ENCODE data around the gene PPP2R5C. TPM values are rescaled to one million over a fixed set of nuclear protein-coding genes. Genes with fewer than 3 reads are reported as not detected.

Gene PPP2R5C
- total and polyA plus RNA-seq, 9 of the 15 experiments (the other 6 are each of a cell fraction or from before 2014, with no cell fraction given) = 284 to 617 (median 395) TPM

DNA sequence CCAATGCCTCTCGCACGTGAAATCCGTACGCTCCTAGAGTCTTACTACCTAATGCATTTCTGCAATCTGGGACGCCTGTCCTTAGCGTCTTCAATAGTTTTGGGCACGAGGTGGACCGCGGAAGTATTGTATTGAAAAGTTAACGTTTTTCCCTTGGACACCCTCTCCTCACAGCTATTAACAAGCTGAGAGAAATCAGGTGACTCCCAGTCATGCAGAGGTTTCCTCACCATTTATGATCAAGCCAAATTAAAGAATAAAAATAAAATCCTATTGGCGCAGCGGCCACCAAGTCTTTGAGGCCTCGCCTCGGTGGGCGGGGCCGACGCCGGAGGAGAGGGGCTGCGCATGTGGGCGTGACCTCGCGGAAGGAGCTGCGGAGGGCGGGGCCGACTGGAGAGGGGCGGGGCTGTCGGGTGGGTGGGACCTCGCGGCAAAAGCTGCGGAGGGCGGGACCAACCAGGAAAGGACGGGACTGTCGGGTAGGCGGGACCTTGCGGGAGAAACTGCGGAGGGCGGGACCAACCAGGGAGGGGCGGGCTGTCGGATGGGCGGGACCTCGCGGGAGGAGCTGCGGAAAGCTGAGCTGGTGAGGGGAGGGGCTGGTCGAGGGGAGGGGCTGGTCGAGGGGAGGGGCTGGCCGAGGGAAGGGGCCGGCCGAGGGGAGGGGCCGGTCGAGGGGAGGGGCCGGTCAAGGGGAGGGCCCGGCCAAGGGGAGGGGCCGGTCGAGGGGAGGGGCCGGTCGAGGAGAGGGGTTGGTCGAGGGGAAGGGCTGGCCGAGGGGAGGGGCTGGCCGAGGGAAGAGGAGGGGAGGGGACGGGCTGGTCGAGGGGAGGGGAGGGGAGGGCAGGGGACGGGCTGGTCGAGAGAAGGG, 1.1 kb upstream of the PPP2R5C start (continued):
- TF ChIP-seq, protein P1, sequence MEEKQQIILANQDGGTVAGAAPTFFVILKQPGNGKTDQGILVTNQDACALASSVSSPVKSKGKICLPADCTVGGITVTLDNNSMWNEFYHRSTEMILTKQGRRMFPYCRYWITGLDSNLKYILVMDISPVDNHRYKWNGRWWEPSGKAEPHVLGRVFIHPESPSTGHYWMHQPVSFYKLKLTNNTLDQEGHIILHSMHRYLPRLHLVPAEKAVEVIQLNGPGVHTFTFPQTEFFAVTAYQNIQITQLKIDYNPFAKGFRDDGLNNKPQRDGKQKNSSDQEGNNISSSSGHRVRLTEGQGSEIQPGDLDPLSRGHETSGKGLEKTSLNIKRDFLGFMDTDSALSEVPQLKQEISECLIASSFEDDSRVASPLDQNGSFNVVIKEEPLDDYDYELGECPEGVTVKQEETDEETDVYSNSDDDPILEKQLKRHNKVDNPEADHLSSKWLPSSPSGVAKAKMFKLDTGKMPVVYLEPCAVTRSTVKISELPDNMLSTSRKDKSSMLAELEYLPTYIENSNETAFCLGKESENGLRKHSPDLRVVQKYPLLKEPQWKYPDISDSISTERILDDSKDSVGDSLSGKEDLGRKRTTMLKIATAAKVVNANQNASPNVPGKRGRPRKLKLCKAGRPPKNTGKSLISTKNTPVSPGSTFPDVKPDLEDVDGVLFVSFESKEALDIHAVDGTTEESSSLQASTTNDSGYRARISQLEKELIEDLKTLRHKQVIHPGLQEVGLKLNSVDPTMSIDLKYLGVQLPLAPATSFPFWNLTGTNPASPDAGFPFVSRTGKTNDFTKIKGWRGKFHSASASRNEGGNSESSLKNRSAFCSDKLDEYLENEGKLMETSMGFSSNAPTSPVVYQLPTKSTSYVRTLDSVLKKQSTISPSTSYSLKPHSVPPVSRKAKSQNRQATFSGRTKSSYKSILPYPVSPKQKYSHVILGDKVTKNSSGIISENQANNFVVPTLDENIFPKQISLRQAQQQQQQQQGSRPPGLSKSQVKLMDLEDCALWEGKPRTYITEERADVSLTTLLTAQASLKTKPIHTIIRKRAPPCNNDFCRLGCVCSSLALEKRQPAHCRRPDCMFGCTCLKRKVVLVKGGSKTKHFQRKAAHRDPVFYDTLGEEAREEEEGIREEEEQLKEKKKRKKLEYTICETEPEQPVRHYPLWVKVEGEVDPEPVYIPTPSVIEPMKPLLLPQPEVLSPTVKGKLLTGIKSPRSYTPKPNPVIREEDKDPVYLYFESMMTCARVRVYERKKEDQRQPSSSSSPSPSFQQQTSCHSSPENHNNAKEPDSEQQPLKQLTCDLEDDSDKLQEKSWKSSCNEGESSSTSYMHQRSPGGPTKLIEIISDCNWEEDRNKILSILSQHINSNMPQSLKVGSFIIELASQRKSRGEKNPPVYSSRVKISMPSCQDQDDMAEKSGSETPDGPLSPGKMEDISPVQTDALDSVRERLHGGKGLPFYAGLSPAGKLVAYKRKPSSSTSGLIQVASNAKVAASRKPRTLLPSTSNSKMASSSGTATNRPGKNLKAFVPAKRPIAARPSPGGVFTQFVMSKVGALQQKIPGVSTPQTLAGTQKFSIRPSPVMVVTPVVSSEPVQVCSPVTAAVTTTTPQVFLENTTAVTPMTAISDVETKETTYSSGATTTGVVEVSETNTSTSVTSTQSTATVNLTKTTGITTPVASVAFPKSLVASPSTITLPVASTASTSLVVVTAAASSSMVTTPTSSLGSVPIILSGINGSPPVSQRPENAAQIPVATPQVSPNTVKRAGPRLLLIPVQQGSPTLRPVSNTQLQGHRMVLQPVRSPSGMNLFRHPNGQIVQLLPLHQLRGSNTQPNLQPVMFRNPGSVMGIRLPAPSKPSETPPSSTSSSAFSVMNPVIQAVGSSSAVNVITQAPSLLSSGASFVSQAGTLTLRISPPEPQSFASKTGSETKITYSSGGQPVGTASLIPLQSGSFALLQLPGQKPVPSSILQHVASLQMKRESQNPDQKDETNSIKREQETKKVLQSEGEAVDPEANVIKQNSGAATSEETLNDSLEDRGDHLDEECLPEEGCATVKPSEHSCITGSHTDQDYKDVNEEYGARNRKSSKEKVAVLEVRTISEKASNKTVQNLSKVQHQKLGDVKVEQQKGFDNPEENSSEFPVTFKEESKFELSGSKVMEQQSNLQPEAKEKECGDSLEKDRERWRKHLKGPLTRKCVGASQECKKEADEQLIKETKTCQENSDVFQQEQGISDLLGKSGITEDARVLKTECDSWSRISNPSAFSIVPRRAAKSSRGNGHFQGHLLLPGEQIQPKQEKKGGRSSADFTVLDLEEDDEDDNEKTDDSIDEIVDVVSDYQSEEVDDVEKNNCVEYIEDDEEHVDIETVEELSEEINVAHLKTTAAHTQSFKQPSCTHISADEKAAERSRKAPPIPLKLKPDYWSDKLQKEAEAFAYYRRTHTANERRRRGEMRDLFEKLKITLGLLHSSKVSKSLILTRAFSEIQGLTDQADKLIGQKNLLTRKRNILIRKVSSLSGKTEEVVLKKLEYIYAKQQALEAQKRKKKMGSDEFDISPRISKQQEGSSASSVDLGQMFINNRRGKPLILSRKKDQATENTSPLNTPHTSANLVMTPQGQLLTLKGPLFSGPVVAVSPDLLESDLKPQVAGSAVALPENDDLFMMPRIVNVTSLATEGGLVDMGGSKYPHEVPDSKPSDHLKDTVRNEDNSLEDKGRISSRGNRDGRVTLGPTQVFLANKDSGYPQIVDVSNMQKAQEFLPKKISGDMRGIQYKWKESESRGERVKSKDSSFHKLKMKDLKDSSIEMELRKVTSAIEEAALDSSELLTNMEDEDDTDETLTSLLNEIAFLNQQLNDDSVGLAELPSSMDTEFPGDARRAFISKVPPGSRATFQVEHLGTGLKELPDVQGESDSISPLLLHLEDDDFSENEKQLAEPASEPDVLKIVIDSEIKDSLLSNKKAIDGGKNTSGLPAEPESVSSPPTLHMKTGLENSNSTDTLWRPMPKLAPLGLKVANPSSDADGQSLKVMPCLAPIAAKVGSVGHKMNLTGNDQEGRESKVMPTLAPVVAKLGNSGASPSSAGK (IDR thresholded peaks at IDR 0.05) = peak; percentile 96
- peak; percentile 51; the same call in 1 of the 2 replicates for TF ChIP-seq ELF1 (tag; IDR thresholded peaks at IDR 0.05)
- TF ChIP-seq ZNF764 (CRISPR knock-in tag; IDR thresholded peaks at IDR 0.05; ENCODE audit: low read depth) = no peak
- no peak for TF ChIP-seq ZNF551 (CRISPR knock-in tag; IDR thresholded peaks at IDR 0.05)
- TF ChIP-seq KDM4B (IDR thresholded peaks at IDR 0.05; ENCODE audit: borderline replicate concordance in 2 of 2, low read depth in 1 of 2) = no peak
- TF ChIP-seq CREB3 (tag; conservative IDR thresholded peaks at IDR 0.05; ENCODE audit: low read depth) = peak; percentile 83
- TF ChIP-seq NRF1 (conservative IDR thresholded peaks at IDR 0.05 in 1 of 2, IDR thresholded peaks at IDR 0.05 in 1 of 2) = peak; percentile 89 to 90
- 0 out of 4 replicates have a peak, but pooled peaks of 1 of the 2 experiments have one; percentile 38 for TF ChIP-seq ZNF639 (CRISPR knock-in tag; conservative IDR thresholded peaks at IDR 0.05 in 1 of 2, IDR thresholded peaks at IDR 0.05 in 1 of 2)
- TF ChIP-seq NFRKB (IDR thresholded peaks at IDR 0.05; ENCODE audit: low read depth) = 0 out of 2 replicates have a peak, but pooled peaks have one; percentile 44
- peak; percentile 40; the same call in 1 of the 2 replicates for TF ChIP-seq ZFX (CRISPR knock-in tag; IDR thresholded peaks at IDR 0.05)
- TF ChIP-seq MTA3 (IDR thresholded peaks at IDR 0.05; ENCODE audit: borderline replicate concordance) = peak; percentile 52; the same call in 1 of the 2 replicates
